ENCODE measurements around the gene PERM1. TPM values are rescaled to one million over a fixed set of nuclear protein-coding genes. Genes with fewer than 3 reads are reported as not detected.

Gene PERM1
- total RNA-seq, 4 donors from 2014 or later: 0.94 TPM; not detected in 3

- no peak for TF ChIP-seq CTCF (IDR thresholded peaks at IDR 0.05; ENCODE audit: low read depth)
Observed at GRCh38 chr1:928825-929661, 52.9 kb downstream of the PERM1 start.

GRCh38 chr1:927748-928147, 54.1 kb downstream of the PERM1 start:
- TF ChIP-seq CTCF (IDR thresholded peaks at IDR 0.05; ENCODE audit: low read depth): no peak

GRCh38 chr1:927234-927633, 54.7 kb downstream of the PERM1 start:
- TF ChIP-seq CTCF (IDR thresholded peaks at IDR 0.05; ENCODE audit: low read depth): no peak

- TF ChIP-seq CTCF (IDR thresholded peaks at IDR 0.05; ENCODE audit: low read depth): no peak
Observed at GRCh38 chr1:925561-926421, 56.1 kb downstream of the PERM1 start.

Small RNA genes lying within 50 kb of the gene (small RNA-seq; reads per million reads assigned to genes)
- gene AL645608.3: not detected

Other genes with a start within 250 kb of the PERM1 start
- gene SAMD11, start 58.2 kb downstream of the PERM1 start, total RNA-seq: not detected
- 10 to 100 TPM; 17.8 to 45.4 (median 23.5) TPM for gene NOC2L, start 22.8 kb downstream of the PERM1 start, total RNA-seq
- gene KLHL17, start 21.5 kb downstream of the PERM1 start, total RNA-seq: 1 to 10 TPM; 4.4 to 10.0 (median 5.0) TPM
- under 1 TPM in 1 of 4 donors, not detected in 3; 0.33 TPM for gene PLEKHN1, start 15.6 kb downstream of the PERM1 start, total RNA-seq
- gene HES4, start 18.0 kb upstream of the PERM1 start, total RNA-seq: 10 to 100 TPM in 1 of 4 donors, 1 to 10 TPM in 3; 6.4 to 12.8 (median 7.2) TPM
- gene ISG15, start 31.4 kb upstream of the PERM1 start, total RNA-seq: 10 to 100 TPM; 20.0 to 73.3 (median 33.8) TPM
- 10 to 100 TPM in 2 of 4 donors, 1 to 10 TPM in 2; 3.8 to 13.2 (median 10.5) TPM for gene AGRN, start 38.0 kb upstream of the PERM1 start, total RNA-seq
- gene RNF223, start 92.2 kb upstream of the PERM1 start, total RNA-seq: not detected
- gene C1orf159, start 134.0 kb upstream of the PERM1 start, total RNA-seq: 10 to 100 TPM in 1 of 4 donors, 1 to 10 TPM in 3; 3.7 to 14.7 (median 7.2) TPM
- gene TTLL10, start 191.8 kb upstream of the PERM1 start, total RNA-seq: under 1 TPM in 1 of 4 donors, not detected in 3; 0.19 TPM
- gene TNFRSF18, start 224.5 kb upstream of the PERM1 start, total RNA-seq: 1 to 10 TPM in 1 of 4 donors, under 1 TPM in 1, not detected in 2; 0.44 to 2.6 TPM
- gene TNFRSF4, start 232.1 kb upstream of the PERM1 start, total RNA-seq: 1 to 10 TPM in 2 of 4 donors, under 1 TPM in 1, not detected in 1; 0.68 to 4.7 (median 1.6) TPM
- gene SDF4, start 249.9 kb upstream of the PERM1 start, total RNA-seq: 100 to 1,000 TPM in 2 of 4 donors, 10 to 100 TPM in 2; 42.6 to 143 (median 87.8) TPM